ENCODE data around the gene CLSTN2.

CLSTN2 gene

DNA sequence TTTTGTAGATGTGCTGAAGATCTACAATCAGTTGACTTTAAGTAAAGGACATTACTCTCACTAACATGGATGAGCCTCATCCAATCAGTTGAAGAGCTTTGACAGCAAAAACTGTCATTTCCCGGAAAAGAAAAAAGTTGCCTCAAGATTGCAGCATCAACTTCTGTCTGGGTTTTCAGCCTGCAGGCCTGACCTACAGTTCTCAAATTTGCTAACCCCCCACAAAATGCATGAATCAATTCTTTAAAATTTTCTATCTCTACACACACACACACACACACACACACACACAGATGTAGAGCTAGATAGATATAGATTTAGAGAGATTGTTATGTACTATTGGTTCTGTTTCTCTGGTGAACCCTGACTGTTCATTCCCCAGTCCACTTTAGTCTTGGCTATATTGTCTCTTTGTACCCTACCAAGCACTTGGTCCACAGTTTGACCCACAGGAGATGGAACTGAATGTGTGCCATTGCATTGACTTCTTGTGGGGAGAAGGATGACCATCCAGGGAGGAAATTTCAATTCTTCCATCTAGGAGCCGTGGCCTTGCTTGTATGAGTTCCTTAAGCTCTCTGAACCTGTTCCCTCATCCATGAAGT is 228.3 kb downstream of the CLSTN2 start:
- H3K4me3 ChIP-seq (ENCODE audit: low read length): no peak overlapping the region
- no peak for TF ChIP-seq ZNF274 (IDR thresholded peaks at IDR 0.05; ENCODE audit: low read depth, low read length)

DNA sequence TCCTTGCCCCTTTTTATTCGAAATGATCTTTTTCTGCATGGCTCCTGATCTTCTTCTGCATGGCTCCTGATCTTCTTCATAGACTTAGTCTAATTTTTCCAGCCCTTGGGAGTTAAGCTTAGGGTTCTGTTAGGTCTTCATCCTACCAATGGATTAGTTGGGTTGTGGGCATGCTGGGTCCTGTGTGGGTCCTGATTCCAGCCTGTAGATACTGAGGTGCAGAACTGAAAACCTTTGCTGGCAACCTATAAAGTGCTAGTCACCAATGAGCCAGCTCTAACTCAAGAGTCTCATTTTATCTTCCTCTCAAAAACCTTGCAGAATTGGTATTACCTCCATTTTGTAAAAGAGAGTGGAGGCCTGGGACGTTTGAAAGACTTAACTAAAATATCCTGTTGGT is 229.2 kb downstream of the CLSTN2 start:
- H3K4me3 ChIP-seq (ENCODE audit: low read length): no peak overlapping the region
- TF ChIP-seq ZNF274 (IDR thresholded peaks at IDR 0.05; ENCODE audit: low read depth, low read length): no peak

DNA sequence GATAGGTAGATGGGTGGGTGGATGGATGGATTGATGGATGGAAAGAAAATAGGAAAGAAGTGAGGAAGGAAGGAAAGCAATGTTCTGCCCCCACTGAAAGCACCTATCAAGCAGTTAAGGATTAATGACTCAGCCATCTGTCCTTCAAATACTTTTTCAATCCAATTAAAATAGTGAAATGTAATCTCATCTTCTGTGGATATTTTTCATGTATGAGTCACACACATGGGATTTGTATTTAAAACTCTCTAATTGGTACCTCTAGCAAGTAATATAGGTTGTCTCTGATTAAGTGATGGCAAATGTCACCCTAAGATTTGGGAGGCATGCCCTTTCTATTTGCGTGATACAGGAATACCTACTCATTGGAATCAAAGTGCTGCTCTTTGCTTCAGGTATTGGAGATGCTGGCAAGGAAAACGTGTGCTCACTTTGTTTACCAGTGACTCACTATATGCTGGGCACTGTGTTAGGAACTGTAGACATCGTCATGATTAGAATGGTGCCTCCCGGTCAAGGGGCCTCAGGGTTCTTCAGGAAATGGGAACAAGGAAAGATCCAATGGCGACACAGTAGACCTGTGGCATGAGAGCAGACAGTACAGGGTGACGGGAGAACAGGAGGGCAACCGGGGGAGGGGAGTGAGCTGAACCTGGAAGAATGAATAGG is 230.1 kb downstream of the CLSTN2 start:
- TF ChIP-seq ZNF274 (IDR thresholded peaks at IDR 0.05; ENCODE audit: low read depth, low read length): no peak
- no peak overlapping the region for H3K4me3 ChIP-seq (ENCODE audit: low read length)

DNA sequence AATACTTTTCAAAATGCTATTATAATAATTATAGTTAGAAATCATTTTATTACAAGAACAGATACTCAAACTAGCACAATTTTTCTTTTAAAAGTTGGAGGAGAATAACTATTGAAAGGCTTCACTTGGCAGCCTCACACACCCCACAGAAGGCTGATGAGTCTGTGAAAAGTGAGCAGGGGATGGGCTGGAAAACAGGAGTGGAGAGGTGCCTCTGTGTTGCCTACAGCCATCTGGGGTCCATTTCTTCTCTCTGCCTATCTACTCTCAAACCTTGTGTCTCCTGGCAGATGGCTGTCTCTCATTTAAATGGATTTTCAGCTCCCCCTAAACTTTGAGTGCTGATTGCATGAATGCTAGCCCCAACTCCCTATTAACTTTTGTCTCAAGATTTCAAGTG is 230.8 kb downstream of the CLSTN2 start:
- TF ChIP-seq ZNF274 (IDR thresholded peaks at IDR 0.05; ENCODE audit: low read depth, low read length): no peak
- no peak overlapping the region for H3K4me3 ChIP-seq (ENCODE audit: low read length)

DNA sequence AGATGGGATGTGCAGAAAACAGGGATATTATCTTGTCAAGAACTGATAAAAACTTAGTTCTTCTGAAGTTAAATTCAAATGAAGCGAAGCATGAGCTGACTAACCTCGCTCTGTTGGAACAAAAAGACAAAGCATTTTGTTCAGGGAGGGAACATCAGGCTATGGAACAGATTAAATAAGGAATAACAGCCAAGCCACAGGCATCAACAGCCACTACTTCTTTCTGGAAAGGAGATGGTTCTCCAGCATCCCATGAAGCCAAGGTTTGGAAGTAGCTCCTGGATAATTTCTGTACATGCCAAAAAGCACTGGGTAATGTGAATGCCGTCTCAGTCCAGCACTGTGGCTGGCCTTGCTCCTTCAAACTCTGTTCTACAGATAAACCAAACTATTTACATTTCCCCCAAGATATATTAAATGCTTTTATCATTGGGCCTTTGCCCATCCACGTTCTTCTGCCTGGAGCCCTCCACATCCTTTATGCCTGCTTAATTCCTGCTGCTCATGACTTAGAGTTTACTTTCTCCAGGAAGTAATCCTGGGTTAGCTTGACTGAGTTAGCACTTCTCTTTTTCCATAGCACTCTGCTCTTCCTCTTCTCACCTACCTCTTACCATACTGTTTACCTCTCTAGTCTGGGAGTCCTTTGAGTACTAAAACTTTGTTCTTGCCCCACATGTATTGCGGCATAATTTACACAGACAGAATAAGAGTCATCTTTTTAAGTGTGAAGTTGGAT is 232.0 kb downstream of the CLSTN2 start:
- no peak overlapping the region for H3K4me3 ChIP-seq (ENCODE audit: low read length)
- TF ChIP-seq ZNF274 (IDR thresholded peaks at IDR 0.05; ENCODE audit: low read depth, low read length): no peak

DNA sequence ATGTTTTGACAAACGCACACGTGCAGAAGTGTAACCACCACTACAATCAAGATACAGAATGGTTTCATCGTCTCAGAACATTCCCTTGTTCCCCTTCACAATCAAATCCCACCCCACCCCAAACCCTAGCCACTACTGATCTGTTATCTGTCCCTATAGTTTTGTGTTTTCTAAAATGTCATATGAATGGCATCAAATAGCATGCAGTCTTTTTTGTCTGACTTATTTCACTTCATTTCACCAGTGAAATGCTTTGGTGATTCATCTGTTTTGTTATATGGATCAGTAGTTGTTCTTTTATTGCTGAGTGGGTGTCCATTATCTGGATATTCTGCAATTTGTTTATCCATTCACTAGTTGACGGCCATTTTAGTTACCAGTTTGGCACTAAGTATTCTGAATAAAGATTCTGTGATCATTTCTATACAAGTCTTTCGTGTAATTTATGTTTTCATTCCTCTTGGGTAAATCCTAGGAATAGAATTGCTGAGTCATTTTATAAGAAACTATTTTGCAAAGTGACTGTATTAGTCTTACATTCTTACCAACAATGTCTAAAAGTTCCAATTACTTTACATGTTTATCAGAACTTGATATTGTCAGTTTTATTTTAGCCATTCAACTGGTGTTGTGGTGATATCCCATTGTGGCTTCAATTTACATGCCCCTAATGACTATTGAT is 232.8 kb downstream of the CLSTN2 start:
- no peak for TF ChIP-seq ZNF274 (IDR thresholded peaks at IDR 0.05; ENCODE audit: low read depth, low read length)
- H3K4me3 ChIP-seq (ENCODE audit: low read length): no peak overlapping the region

DNA sequence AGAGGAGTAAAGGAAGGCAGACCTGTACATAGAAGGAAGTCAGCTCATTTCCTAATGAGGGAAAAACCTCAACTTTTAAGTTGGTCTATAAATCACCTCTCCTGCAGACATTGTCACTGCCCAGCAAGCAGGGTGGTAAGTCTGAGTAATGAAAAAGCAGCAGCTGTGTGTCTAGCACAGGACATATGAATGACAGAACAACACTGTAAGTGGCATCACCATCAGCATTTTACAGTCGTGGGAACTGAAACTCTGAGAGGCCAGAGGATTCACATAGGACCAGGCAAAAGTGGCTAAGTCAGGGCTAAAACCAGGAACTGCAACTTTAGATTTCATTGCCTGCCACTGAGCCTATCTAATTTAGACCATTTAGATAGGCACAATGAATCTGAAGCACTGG is 235.6 kb downstream of the CLSTN2 start:
- no peak overlapping the region for H3K4me3 ChIP-seq (ENCODE audit: low read length)
- TF ChIP-seq ZNF274 (IDR thresholded peaks at IDR 0.05; ENCODE audit: low read depth, low read length): no peak

DNA sequence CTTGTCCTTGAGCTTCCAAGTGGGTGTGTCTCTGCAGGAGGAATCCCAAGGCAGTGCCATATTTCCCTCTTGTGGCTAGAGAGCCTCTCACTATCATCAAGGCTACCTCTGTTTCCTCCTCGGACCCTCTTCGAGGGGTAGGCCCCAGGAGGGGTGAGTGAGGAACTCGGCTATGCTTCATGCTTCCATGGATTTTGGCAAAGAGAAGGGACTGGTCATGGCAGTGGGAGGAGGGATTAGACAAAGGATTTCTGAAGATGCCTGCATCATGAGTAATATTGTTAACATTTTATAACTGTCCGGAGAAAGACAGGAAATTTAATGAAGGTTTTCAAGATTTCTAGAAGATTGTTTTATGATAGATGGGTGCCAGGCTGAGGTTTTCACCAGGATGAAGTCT is 241.5 kb downstream of the CLSTN2 start:
- H3K4me3 ChIP-seq (ENCODE audit: low read length): no peak overlapping the region
- no peak for TF ChIP-seq ZNF274 (IDR thresholded peaks at IDR 0.05; ENCODE audit: low read depth, low read length)

DNA sequence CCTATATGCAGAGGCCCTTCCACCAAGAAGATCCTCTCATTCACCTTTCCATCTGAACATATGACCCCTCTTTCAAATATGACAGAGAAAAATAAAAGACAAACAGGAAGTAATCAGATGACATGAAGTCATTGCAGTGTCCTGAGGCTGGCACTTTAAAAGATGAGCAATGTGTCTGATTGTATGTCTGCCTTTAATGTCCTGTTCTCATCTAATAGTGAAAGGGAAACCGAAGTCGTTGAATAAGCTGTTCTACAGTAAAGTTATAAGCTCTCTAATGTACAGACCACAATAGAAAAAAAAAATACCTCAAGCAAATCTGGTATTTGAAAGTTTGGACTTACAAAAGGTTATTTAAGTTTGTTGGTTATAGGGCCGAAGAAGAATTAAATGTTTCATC is 243.0 kb downstream of the CLSTN2 start:
- TF ChIP-seq ZNF274 (IDR thresholded peaks at IDR 0.05; ENCODE audit: low read depth, low read length): no peak
- H3K4me3 ChIP-seq (ENCODE audit: low read length): no peak overlapping the region

DNA sequence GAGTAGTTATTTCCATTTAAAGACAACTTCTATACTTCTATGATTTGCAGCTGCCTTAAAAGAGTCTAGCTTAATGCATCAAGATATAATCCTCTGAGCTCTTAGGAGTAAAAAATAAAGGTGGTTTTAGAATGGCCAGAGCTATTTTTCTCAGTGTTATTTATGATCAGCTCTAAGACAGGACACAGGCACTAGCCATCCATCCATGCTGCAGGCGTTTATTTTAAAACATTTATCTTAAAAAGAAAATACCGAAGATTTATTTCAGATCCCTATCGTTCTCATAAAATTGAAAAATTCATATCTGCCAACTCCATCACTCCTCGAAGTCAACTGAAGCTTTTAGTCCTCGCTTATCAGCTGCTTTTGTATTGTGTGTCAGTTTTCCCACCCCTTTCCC is 243.5 kb downstream of the CLSTN2 start:
- H3K4me3 ChIP-seq (ENCODE audit: low read length): no peak overlapping the region
- TF ChIP-seq ZNF274 (IDR thresholded peaks at IDR 0.05; ENCODE audit: low read depth, low read length): no peak

DNA sequence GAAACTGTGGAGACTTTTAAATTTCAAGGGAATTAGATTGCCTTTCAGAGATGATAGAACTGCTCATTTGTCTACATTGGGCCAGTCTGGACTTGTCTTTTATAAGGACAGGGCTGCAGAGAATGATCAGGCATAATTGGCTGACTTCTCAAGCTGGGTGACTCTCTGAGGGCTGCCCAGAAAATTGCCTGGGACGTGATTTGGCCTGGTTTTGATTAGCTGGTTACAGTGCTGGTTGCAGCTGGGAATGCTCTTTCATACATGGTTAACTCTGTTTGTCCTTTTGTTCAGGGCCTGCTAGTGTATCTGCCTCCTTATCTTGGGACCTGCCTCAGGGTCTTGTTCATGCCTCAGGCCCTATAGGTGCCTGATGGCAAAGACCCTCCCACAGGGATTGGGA is 245.6 kb downstream of the CLSTN2 start:
- no peak overlapping the region for H3K4me3 ChIP-seq (ENCODE audit: low read length)
- no peak for TF ChIP-seq ZNF274 (IDR thresholded peaks at IDR 0.05; ENCODE audit: low read depth, low read length)

DNA sequence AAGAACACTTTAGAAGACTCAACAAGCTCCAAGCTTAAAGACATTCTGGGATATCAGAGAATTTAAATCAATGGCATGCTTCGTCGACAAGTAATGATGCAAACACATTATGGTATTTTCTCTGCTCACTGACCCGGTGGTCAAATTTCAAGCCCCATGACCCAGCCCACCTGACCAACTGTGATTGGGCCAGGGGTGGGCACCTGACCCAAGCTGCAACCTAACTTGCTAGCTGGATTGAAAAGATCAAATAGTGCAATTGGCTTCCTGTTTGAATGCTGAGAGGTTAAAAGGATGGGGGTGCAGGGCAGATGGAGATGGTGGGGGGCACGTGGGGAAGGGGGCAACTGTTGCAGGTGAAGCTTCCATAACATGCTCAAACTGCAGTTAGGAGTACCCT is 250.4 kb downstream of the CLSTN2 start:
- H3K4me3 ChIP-seq (ENCODE audit: low read length): no peak overlapping the region

DNA sequence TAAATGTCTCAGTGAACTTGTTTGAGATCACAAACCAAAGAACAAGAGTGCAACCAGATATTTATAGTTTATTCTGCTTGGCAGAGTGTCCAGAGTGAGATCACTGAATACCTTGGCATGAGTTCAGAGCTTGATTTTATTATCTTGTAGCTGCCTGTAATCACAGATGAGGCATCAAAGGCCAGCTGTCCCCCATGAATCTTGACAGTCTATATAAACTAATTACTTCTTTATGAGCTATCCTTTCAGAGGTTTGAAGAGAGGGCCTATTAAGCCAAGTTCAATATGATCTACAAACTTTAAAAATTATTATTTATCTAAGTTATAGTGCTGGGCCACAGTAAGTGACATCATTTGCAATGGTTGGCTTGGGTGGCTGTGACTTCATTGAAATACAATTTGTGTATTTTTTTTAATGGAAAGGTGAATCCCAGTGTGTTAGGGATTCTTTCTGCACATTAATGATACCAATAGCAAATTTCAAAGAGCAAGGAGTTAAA is 251.5 kb downstream of the CLSTN2 start:
- TF ChIP-seq ZNF274 (IDR thresholded peaks at IDR 0.05; ENCODE audit: low read depth, low read length): no peak
- H3K4me3 ChIP-seq (ENCODE audit: low read length): no peak overlapping the region

More for the DNA sequence above, 250.4 kb downstream of the CLSTN2 start:
- no peak for TF ChIP-seq ZNF274 (IDR thresholded peaks at IDR 0.05; ENCODE audit: low read depth, low read length)

DNA sequence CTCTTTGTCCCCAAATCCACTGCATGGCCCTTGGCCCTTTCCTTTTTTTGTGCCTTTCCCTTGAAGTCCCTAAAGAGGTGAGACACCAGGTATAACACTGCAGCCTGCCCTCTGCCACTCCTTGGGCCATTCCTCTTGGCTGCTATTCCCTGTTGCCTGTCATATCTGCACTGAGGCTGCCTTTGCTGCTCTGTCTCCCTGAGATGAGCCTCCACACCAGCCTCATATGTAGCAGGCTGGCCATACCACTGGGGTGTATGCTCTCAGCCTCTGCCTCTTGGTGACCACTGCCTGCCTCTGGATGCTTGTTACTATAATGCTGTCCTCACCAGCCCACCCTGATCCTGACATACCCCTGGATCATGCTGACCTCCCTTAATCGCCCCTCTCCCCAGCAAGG is 252.0 kb downstream of the CLSTN2 start:
- no peak for TF ChIP-seq ZNF274 (IDR thresholded peaks at IDR 0.05; ENCODE audit: low read depth, low read length)

More for the DNA sequence above, 252.0 kb downstream of the CLSTN2 start:
- H3K4me3 ChIP-seq (ENCODE audit: low read length): no peak overlapping the region
